ENCODE data around the gene EXOSC10.

DNA sequence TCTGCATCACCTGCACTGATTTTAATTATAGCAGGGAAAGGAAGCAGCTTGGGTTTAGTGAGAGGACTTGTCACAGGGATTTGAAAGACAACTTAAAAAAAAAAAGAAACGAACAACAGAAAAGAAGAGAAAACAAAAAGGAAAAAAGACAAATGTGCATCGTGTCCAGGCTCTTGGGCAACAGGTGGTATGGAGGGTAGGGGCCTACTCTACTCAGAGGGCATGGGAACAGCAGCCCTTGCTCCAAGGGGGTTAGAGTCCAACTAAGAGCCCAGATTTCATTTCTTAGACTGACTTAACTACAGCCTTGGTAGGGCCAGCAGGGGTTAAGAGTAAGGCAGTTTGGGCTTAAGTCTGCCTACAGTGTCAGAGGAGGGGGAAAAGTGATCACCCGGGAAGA is 15.3 kb upstream of the EXOSC10 start:
- no peak for TF ChIP-seq POLR2A (IDR thresholded peaks at IDR 0.05)
- TF ChIP-seq, protein P1, sequence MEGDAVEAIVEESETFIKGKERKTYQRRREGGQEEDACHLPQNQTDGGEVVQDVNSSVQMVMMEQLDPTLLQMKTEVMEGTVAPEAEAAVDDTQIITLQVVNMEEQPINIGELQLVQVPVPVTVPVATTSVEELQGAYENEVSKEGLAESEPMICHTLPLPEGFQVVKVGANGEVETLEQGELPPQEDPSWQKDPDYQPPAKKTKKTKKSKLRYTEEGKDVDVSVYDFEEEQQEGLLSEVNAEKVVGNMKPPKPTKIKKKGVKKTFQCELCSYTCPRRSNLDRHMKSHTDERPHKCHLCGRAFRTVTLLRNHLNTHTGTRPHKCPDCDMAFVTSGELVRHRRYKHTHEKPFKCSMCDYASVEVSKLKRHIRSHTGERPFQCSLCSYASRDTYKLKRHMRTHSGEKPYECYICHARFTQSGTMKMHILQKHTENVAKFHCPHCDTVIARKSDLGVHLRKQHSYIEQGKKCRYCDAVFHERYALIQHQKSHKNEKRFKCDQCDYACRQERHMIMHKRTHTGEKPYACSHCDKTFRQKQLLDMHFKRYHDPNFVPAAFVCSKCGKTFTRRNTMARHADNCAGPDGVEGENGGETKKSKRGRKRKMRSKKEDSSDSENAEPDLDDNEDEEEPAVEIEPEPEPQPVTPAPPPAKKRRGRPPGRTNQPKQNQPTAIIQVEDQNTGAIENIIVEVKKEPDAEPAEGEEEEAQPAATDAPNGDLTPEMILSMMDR (IDR thresholded peaks at IDR 0.05), result no peak

All from body of pancreas (tissue), 4 donors.